Neural cell (in vitro differentiated cells): Measurements from ENCODE around the gene CIAPIN1. TPM values are rescaled to one million over a fixed set of nuclear protein-coding genes. Genes with fewer than 3 reads are reported as not detected.

Source experiments
- H2AFZ ChIP-seq: fragments of 200-600, 300-800 bp; sonication (generic), shearing (Covaris generic); 2 replicates; pipeline ENCODE4 v1.6.0; 2014; ENCODE audit warnings: low read depth, mild to moderate bottlenecking, antibody characterized with exemption, low read length, moderate library complexity
- H3F3A ChIP-seq: fragments of 200-600 bp; shearing (Covaris generic); 2 replicates; pipeline ENCODE4 v1.6.1; 2016; ENCODE audit warnings: mild to moderate bottlenecking, moderate library complexity, mixed read lengths, antibody characterized with exemption, low read length; ENCODE audit not compliant: insufficient read depth, poor library complexity, severe bottlenecking
- H3K27ac ChIP-seq: fragments of 200-600, 300-800 bp; sonication (generic), shearing (Covaris generic); 2 replicates; pipeline ENCODE4 v1.5.1; 2014; ENCODE audit warnings: mild to moderate bottlenecking, low read length, moderate library complexity
- H3K27me3 ChIP-seq: fragments of 300-800, 200-600 bp; sonication (generic), shearing (Covaris generic); 2 replicates; pipeline ENCODE4 v1.6.0; 2014; ENCODE audit warnings: mild to moderate bottlenecking, low read depth, low read length, moderate library complexity; ENCODE audit not compliant: insufficient read depth
- H3K36me3 ChIP-seq: fragments of 300-800, 200-600 bp; sonication (generic), shearing (Covaris generic); 2 replicates; pipeline ENCODE4 v1.5.1; 2014; ENCODE audit warnings: mild to moderate bottlenecking, antibody characterized with exemption, low read length, moderate library complexity; ENCODE audit not compliant: insufficient read depth
- H3K4me2 ChIP-seq: fragments of 300-800, 200-600 bp; sonication (generic), shearing (Covaris generic); 2 replicates; pipeline ENCODE4 v1.6.0; 2014; ENCODE audit warnings: mild to moderate bottlenecking, low read length
- H3K4me3 ChIP-seq: fragments of 300-800, 200-600 bp; sonication (generic), shearing (Covaris generic); 2 replicates; pipeline ENCODE4 v1.5.1; 2014; ENCODE audit warnings: mild to moderate bottlenecking, low read length, moderate library complexity
- H3K79me2 ChIP-seq: fragments of 200-600 bp; shearing (Covaris generic); replicated peaks from 2 replicates; pipeline ENCODE4 v1.6.0; 2014; ENCODE audit warnings: mild to moderate bottlenecking, low read length, moderate library complexity; ENCODE audit not compliant: insufficient read depth
- H3K9ac ChIP-seq: fragments of 300-800, 200-600 bp; sonication (generic), shearing (Covaris generic); 2 replicates; pipeline ENCODE4 v1.6.1; 2016; ENCODE audit warnings: mild to moderate bottlenecking, low read length, mixed read lengths
- H3K9me2 ChIP-seq: fragments of 200-600 bp; shearing (Covaris generic); 2 replicates; pipeline ENCODE4 v1.6.1; 2016; ENCODE audit warnings: mild to moderate bottlenecking, low read length, mixed read lengths; ENCODE audit not compliant: insufficient read depth
- H3K9me3 ChIP-seq: fragments of 200-600, 300-800 bp; sonication (generic), shearing (Covaris generic); 2 replicates; pipeline ENCODE4 v1.6.1; 2016; ENCODE audit warnings: mild to moderate bottlenecking, mixed run types, low read length, moderate library complexity, mixed read lengths
- H4K20me1 ChIP-seq: fragments of 200-600 bp; shearing (Covaris generic); 2 replicates; pipeline ENCODE4 v1.6.1; 2016; ENCODE audit warnings: mild to moderate bottlenecking, mixed run types; ENCODE audit not compliant: insufficient read depth
- CTCF ChIP-seq: fragments of 450-650 bp; IDR thresholded peaks from 2 replicates; pipeline ENCODE4 v1.5.1; 2014; ENCODE audit warnings: antibody characterized with exemption, mild to moderate bottlenecking, moderate library complexity; ENCODE audit not compliant: poor library complexity, severe bottlenecking
- EP300 ChIP-seq: fragments of 450-650 bp; conservative IDR thresholded peaks from 2 replicates; pipeline ENCODE4 v1.6.1; 2014; ENCODE audit warnings: antibody characterized with exemption, mild to moderate bottlenecking, moderate library complexity; ENCODE audit not compliant: poor library complexity, severe bottlenecking
- EZH2 ChIP-seq: fragments of 200-600, 300-800 bp; shearing (Covaris generic), sonication (generic); IDR thresholded peaks from 2 replicates; pipeline ENCODE4 v1.6.1; 2014; ENCODE audit warnings: antibody characterized with exemption, low read length, borderline replicate concordance, mild to moderate bottlenecking; ENCODE audit not compliant: insufficient read depth, poor library complexity, severe bottlenecking
- MXI1 ChIP-seq: fragments of 450-650 bp; conservative IDR thresholded peaks from 2 replicates; pipeline ENCODE4 v1.6.1; 2014; ENCODE audit warnings: antibody characterized with exemption, mild to moderate bottlenecking; ENCODE audit not compliant: poor library complexity, severe bottlenecking
- POLR2AphosphoS5 ChIP-seq: IDR thresholded peaks from 2 replicates; pipeline ENCODE4 v1.6.1; 2012
- RAD21 ChIP-seq: fragments of 450-650 bp; conservative IDR thresholded peaks from 2 replicates; pipeline ENCODE4 v1.6.1; 2014; ENCODE audit warnings: antibody characterized with exemption, mild to moderate bottlenecking, moderate library complexity
- REST ChIP-seq: IDR thresholded peaks from 2 replicates; pipeline ENCODE4 v1.6.1; 2012; ENCODE audit warnings: borderline replicate concordance
- SMC3 ChIP-seq: fragments of 450-650 bp; conservative IDR thresholded peaks from 2 replicates; pipeline ENCODE4 v1.6.1; 2014; ENCODE audit warnings: antibody characterized with exemption, mild to moderate bottlenecking, moderate library complexity; ENCODE audit not compliant: poor library complexity
- TAF1 ChIP-seq: IDR thresholded peaks from 2 replicates; pipeline ENCODE4 v1.6.1; 2012; ENCODE audit warnings: low read depth
- polyA plus RNA-seq: library from polyadenylated mRNA; depleted of rRNA; stranded (reverse); fragments of >200 nt; gene quantifications from 2 replicates; pipeline ENCODE4 v1.2.3, GENCODE V29; 2014

Gene CIAPIN1
- polyA plus RNA-seq, 1 donor from 2014 or later: 117 TPM

GRCh38 chr16:57430955-57431354 is 16.2 kb downstream of the CIAPIN1 start:
- H3K9me3 ChIP-seq: no peaks in the 10 kb centered on the region
- H4K20me1 ChIP-seq: no peaks in the 10 kb centered on the region
- no peaks in the 10 kb centered on the region for H3F3A ChIP-seq
- H3K9me2 ChIP-seq: no peaks in the 10 kb centered on the region
- TF ChIP-seq EP300 (no peak), POLR2AphosphoS5 (no peak), REST (no peak)
- H3K36me3 ChIP-seq: peaks cover 11% of the 10 kb centered on the region
- no peak overlapping the region for H3K9ac ChIP-seq
- H3K4me2 ChIP-seq: no peak overlapping the region
- no peak overlapping the region for H2AFZ ChIP-seq
- H3K27ac ChIP-seq: no peak overlapping the region
- no peaks in the 10 kb centered on the region for H3K79me2 ChIP-seq
- H3K4me3 ChIP-seq: no peak overlapping the region
- H3K27me3 ChIP-seq: no peaks in the 10 kb centered on the region

- Histone ChIP-seq H2AFZ (no peak overlapping the region), H3K79me2 (no peaks in the 10 kb centered on the region), H3K9me2 (no peaks in the 10 kb centered on the region), H3K4me2 (no peak overlapping the region), H3F3A (no peaks in the 10 kb centered on the region), H3K27ac (no peak overlapping the region), H3K9ac (no peak overlapping the region), H3K36me3 (no peaks in the 10 kb centered on the region), H4K20me1 (no peaks in the 10 kb centered on the region), H3K4me3 (no peak overlapping the region), H3K9me3 (no peaks in the 10 kb centered on the region), H3K27me3 (no peaks in the 10 kb centered on the region)
- TF ChIP-seq POLR2AphosphoS5 (no peak), SMC3 (no peak)
Measured at GRCh38 chr16:57427824-57428223, 19.4 kb downstream of the CIAPIN1 start.

- Histone ChIP-seq H3K27me3 (no peaks in the 10 kb centered on the region), H4K20me1 (no peaks in the 10 kb centered on the region), H3K9me2 (no peaks in the 10 kb centered on the region), H3K4me2 (no peak overlapping the region), H3K9me3 (no peaks in the 10 kb centered on the region), H3K79me2 (no peaks in the 10 kb centered on the region), H3K36me3 (no peaks in the 10 kb centered on the region), H2AFZ (no peak overlapping the region), H3F3A (no peaks in the 10 kb centered on the region), H3K27ac (no peak overlapping the region), H3K9ac (no peak overlapping the region), H3K4me3 (no peak overlapping the region)
- TF ChIP-seq RAD21: no peak
- no peak for TF ChIP-seq CTCF
- TF ChIP-seq EZH2: no peak
- no peak for TF ChIP-seq REST
- no peak for TF ChIP-seq EP300
- TF ChIP-seq POLR2AphosphoS5: no peak
- no peak for TF ChIP-seq SMC3
- TF ChIP-seq MXI1: no peak
- no peak for TF ChIP-seq TAF1
Measured at GRCh38 chr16:57427307-57427706, 19.9 kb downstream of the CIAPIN1 start.
